Stimulated activated CD4-positive, alpha-beta T cell treated with anti-CD3 and anti-CD28 coated beads, Interleukin-4, amount 100 ng/mL, for 4 hours (primary cell): ENCODE measurements around the gene SARS2.
"Not testable (repeated sequence)": the region's sequence is repeated elsewhere in the genome, so short reads cannot be mapped to it uniquely, and the experiment has no call there.

Source experiments
- DNase-seq, 2 experiments: peaks; one replicate each; pipeline ENCODE4 v3.0.0-alpha.2; 2020

SARS2 gene

GRCh38 chr19:38890686-38891085 is 39.9 kb downstream of the SARS2 start:
- no peak for DNase-seq

DNA sequence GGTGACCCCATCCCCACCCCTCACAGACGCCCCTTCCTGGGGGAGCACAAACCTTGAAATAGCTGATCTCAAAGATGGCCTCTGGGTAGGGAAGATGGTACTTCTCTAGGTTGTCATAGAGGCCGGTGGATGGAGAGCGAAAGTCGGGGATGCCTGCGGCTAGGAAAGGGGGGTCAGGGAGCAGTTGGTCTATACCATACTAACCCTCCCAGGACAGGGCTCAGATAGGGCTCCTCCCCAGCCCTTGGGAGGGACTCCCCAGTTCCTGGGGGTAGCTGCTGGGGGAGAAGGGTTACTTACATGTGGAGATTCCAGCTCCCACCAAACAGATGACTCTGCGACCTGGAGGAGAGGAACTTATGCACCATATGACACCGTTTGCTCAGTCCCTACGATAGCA is 40.8 kb downstream of the SARS2 start:
- no peak for DNase-seq

DNA sequence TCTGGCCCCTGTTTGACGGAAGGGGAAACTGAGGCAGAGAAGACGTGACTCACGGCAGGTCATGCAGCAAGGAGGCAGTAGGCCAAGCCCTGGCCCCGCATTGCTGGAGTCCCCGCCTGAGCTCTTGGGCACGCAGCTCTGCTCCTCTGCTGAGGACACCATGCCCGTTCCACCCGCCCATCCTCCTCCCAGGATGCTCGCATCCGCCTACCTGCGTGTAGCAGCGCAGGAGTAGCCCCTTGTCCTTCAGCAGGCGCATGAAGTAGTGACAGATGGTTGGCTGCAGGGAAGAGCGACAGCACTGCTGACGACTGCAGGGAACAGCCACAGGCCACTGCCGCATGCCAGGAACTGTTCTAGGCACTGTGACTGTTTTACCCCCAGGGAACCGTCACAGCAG is 41.7 kb downstream of the SARS2 start:
- no peak for DNase-seq

GRCh38 chr19:38884691-38885090 is 45.9 kb downstream of the SARS2 start:
- DNase-seq = not testable (repeated sequence)

- DNase-seq = no peak
These were observed 47.3 kb downstream of the SARS2 start for GRCh38 chr19:38883286-38883685.

GRCh38 chr19:38880882-38881609 is 49.5 kb downstream of the SARS2 start:
- no peak for DNase-seq

- no peak for DNase-seq
These were observed 50.3 kb downstream of the SARS2 start for GRCh38 chr19:38880076-38880881.

DNA sequence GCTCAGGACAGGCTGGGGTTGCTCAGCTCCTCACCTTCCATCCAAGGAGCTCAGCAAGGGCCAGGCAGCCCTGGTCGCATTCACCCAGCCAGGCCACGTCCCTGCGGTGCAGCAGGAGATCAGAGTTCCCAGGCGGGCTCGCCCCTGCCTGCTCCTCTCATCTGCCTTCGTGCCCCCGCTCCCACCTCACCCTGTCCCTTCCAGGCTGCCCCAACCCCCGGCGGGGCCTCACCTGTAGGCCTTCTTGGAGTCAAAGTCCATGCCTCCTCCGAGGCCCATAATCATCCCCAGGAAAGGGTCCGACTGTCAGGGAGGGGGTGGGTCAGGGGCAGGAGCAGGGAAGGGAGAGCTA is 51.2 kb downstream of the SARS2 start:
- no peak for DNase-seq

DNA sequence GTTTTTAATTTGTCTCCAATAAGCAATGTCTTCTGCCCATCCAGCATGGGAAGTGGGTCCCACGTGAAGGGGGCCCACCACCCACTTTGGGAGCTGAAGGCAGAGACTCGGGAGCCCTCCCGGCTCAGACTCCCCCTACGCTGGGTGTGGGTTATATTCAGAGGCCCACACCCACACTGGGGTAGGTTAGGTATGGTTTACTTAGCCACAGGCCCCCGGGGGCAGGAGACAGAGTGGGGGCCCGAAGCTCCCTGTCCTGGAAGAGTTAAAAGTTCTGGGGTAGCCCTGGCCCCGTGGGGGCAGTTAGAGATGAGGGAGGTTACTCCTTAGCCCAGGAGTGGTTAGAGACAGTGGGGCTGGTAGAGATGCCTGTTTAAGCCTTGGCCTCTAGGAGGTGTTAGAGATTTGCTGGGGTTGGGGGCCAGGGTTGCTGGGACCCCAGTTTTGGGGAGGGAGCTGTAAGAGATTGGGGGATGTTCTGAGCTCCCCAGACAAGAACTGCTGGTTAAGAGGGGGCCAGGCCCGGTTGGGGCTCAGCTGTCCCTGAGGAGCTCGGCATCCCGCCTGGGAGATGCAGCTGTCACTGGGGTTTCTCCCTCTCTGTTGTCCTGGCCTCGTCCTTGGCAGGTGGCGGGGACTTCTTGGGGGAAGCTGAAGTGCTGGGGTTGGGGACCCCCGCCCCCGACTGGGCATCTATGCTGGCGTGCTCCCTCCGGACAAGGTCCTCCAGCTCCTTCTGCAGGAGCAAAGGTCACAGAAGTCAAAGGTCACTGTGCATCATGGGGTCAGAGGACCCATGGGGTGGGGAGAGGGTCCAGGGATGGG is 51.8 kb downstream of the SARS2 start:
- no peak for DNase-seq

DNA sequence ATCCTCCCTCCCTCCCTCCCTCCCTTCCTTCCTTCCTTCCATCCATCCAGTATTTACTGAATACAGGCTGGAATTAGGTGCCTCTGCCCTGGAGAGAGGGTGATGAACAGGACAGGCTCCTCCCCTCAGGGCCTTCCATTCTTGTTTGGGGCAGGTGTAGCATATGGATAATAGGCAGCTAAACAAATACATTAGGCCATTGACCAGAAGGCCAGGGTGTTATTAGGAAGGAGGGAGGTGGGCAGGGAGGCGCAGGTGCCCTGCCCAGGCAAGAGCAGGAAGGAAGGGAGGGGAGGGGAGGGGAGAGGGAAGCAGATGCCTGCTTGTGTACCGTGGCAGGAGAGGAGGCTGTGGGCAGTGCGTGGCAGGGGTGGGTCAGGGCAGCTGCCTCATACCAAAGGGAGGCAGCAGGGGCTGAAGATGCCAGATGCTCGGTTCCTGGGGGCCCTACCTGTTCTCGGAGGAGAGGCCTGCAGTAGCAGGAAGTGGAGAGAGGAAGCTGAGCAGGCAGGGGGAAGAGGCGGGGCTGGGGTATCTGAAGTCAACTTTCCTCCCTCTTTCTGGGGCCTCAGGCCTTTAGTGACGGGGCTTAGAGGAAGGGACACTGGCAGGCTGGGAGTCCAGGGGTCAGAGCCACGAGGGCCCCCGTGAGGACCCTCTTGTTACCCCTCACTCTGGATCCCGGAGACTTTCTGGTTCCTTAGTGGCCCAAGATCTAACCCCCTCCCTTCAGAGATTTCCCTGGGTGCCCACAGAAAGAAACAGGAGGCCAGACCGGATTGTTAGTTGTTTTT is 52.6 kb downstream of the SARS2 start, which contains the start of gene RINL:
Gene RINL, minus strand, starts transcription at position 495 of the 794 bp plus-strand sequence. CDS start 1,533 bp downstream, outside the sequence.
- peak; percentile 64 to 65 for DNase-seq

DNA sequence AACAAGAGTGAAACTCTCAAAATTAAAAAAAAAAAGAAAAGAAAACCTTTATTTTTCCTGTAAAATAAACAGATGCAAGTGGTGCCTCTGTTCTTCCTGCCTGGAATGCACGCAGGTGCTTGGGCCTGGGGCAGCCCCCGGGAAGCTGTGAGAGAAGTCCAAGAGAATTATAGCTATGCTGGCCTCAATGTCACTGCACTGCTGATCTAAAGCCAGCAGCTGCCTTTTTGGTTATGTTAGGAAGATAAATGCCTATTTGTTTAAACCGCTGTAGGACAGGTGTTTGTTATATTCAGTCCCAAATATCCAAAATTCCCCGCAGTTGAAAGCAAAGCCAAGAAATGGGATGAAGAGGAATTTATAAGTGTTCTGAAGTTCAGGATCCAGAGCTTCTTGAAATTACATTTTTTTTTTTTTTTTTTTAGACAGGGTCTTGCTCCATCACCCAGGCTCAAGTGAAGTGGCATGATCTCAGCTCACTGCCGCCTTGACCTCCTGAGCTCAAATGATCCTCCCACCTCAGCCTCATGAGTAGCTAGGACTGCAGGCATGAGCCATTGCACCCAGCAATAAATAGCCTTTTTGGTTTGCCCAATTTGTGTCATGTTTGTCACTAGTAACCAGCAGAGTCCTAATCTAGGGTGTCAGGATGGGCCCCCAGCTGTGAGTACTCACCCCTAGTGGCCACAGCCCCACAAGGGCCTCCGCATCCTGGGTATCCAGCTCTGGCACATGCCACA is 54.7 kb downstream of the SARS2 start:
- no peak for DNase-seq

GRCh38 chr19:38873400-38873799 is 57.2 kb downstream of the SARS2 start:
- not testable (repeated sequence) for DNase-seq

DNA sequence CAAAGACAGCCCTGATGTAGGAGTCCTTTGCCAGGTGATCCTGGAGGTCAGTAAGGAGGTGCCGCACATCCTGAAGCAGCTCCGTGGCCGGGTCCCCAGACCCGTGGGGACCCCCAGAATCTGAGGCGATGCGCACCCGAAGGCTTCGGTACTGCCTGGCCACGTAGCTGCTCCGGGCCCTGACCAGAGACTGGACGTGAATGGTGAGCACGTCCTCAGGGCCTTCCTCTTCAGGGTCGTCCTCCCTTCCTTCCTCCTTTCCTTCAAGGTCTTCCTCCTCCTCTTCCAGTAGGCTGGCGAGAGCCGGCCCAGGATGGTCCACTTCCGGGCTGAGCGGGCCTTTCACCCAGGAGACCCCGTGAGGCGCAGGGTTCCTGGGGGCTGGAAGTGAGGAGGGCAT is 60.0 kb downstream of the SARS2 start:
- no peak for DNase-seq

GRCh38 chr19:38869836-38870607 is 60.5 kb downstream of the SARS2 start:
- peak; percentile 94 to 95 for DNase-seq

DNA sequence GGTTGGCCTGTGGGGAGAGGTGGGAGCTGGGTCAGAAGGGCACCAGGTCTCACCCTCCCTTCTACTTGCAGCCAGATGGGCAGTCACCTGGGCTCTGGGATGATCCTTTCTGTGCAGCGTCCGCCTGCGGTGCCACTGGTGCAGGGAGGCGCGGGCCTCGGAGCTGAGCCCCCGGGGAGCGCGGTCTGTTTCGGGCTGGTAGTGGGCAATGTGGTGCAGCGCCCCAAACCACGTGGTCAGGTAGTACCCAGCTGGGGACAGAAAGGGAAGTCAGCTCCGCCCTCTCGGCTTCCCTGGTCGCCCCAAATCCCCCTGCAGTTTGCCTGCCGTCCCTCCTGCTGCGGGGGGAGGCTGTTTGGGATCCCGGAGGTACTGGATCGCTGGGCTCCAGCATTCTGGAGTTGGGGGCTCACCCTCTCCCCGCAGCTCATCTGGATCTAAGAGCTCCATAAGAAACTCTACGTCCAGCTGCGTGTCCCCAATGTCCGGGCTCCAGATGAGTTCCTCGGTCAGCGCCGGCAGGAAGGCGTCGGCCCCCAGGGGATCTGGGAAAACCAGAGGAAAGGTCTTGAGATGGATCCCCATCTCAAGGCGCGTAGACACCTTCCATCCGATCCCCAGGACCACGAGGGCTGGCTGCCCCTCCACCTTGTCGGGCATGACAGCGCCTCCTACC is 61.3 kb downstream of the SARS2 start:
- peak; percentile 23 to 25 for DNase-seq

DNA sequence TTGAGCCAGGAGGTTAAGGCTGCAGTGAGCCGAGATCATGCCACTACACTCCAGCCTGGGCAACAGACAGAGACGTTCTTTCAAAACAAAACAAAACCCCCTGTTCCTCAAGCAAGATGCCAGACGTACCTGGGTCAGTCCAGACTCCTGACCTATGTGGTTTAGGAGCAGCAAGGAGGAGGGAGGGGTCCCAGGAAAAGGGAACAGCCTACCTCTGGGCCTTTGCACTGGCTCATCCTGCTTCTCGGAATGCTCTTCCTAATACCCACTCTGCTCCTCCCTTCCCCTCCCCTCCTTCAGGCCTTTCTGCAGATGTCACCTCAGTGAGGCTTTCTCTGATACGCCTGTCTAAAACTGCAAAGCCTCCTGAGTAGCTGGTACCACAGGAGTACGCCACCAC is 62.0 kb downstream of the SARS2 start:
- no peak for DNase-seq

- no peak for DNase-seq
These were observed 63.3 kb downstream of the SARS2 start for GRCh38 chr19:38867171-38867780.
